Loucy (cell line): ENCODE measurements around the gene NRCAM.

ENCODE experiments used
- H2AFZ ChIP-seq: fragments of 200-600 bp; sonication (generic); 2 replicates; pipeline ENCODE4 v1.6.0; 2016; ENCODE audit warnings: antibody characterized with exemption, mild to moderate bottlenecking, low read length, moderate library complexity
- H3F3A ChIP-seq: fragments of 200-600 bp; 2 replicates; pipeline ENCODE4 v1.6.0; 2016; ENCODE audit warnings: antibody characterized with exemption, low read depth, mild to moderate bottlenecking
- H3K27me3 ChIP-seq: fragments of 200-600 bp; sonication (generic); 2 replicates; pipeline ENCODE4 v1.6.1; 2014; ENCODE audit warnings: low read length, mild to moderate bottlenecking; ENCODE audit not compliant: insufficient read depth, poor library complexity, severe bottlenecking
- H3K36me3 ChIP-seq: fragments of 200-600 bp; sonication (generic); 2 replicates; pipeline ENCODE4 v1.6.1; 2016; ENCODE audit warnings: low read length; ENCODE audit not compliant: insufficient read depth
- H3K4me1 ChIP-seq: fragments of 200-600 bp; sonication (generic); 2 replicates; pipeline ENCODE4 v1.5.1; 2014; ENCODE audit warnings: low read length, mild to moderate bottlenecking; ENCODE audit not compliant: insufficient read depth, poor library complexity, severe bottlenecking
- H3K4me2 ChIP-seq: fragments of 200-600 bp; sonication (generic); 2 replicates; pipeline ENCODE4 v1.6.0; 2014; ENCODE audit warnings: antibody characterized with exemption, low read length, low read depth, mild to moderate bottlenecking; ENCODE audit not compliant: poor library complexity, severe bottlenecking
- H3K4me3 ChIP-seq: fragments of 200-600 bp; sonication (generic); 2 replicates; pipeline ENCODE4 v1.5.1; 2014; ENCODE audit warnings: low read length, mild to moderate bottlenecking, mixed read lengths; ENCODE audit not compliant: poor library complexity, severe bottlenecking
- H3K79me2 ChIP-seq: fragments of 200-600 bp; sonication (generic); 2 replicates; pipeline ENCODE4 v1.6.1; 2014; ENCODE audit warnings: low read length; ENCODE audit not compliant: insufficient read depth
- H3K9ac ChIP-seq: fragments of 200-600 bp; sonication (generic); 2 replicates; pipeline ENCODE4 v1.6.0; 2014; ENCODE audit warnings: mild to moderate bottlenecking, low read depth, low read length, moderate library complexity; ENCODE audit not compliant: poor library complexity, severe bottlenecking
- H3K9me2 ChIP-seq: fragments of 200-600 bp; sonication (generic); replicated peaks from 2 replicates; pipeline ENCODE4 v1.6.1; 2016; ENCODE audit warnings: low read depth, low read length, mixed read lengths
- H3K9me3 ChIP-seq: fragments of 200-600 bp; sonication (generic); 2 replicates; pipeline ENCODE4 v1.6.1; 2014; ENCODE audit warnings: mild to moderate bottlenecking, antibody characterized with exemption, low read length, low read depth; ENCODE audit not compliant: insufficient read depth
- H4K20me1 ChIP-seq: fragments of 200-600 bp; sonication (generic); 2 replicates; pipeline ENCODE4 v1.6.0; 2014; ENCODE audit warnings: antibody characterized with exemption, low read length, mild to moderate bottlenecking; ENCODE audit not compliant: insufficient read depth, poor library complexity, severe bottlenecking
- EZH2phosphoT487 ChIP-seq: fragments of 200-600 bp; IDR thresholded peaks from 2 replicates; pipeline ENCODE4 v1.6.1; 2018; ENCODE audit warnings: antibody characterized with exemption, mild to moderate bottlenecking, moderate library complexity, borderline replicate concordance
- TF ChIP-seq, protein P1 (sequence below): fragments of 200-600 bp; sonication (generic); conservative IDR thresholded peaks from 2 replicates; pipeline ENCODE4 v1.5.1; 2014; ENCODE audit warnings: mild to moderate bottlenecking, antibody characterized with exemption, low read length

Gene NRCAM

DNA sequence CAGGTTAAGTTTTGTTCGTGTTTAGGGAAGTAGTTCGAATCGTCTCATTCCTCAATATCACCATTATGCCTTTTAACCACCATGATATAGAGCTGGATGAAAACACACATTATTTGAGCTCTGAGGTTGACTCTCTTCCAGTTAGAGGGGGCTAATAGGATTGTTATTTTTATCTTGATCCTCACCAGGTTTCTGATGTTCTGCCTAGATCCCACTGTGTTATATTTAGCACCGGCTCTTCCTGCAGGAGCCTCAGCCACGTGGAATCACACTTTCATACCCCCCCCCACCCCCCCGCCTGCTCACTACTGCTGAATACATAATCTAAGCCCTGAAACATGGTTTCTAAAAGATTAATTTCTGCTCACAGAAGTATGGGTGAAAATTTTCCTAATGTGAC lies 88.3 kb downstream of the NRCAM start:
- Histone ChIP-seq H3K4me2 (no peak overlapping the region), H3K79me2 (no peaks in the 10 kb centered on the region), H4K20me1 (no peaks in the 10 kb centered on the region), H3K9me3 (no peaks in the 10 kb centered on the region), H3K4me1 (no peaks in the 10 kb centered on the region), H3K9ac (no peak overlapping the region), H3K9me2 (0 out of 2 replicates have a peak, but pooled peaks cover 3% of the 10 kb centered on the region), H3F3A (no peaks in the 10 kb centered on the region), H2AFZ (no peak overlapping the region), H3K36me3 (no peaks in the 10 kb centered on the region), H3K27me3 (no peaks in the 10 kb centered on the region), H3K4me3 (no peak overlapping the region)
- TF ChIP-seq, protein P1, sequence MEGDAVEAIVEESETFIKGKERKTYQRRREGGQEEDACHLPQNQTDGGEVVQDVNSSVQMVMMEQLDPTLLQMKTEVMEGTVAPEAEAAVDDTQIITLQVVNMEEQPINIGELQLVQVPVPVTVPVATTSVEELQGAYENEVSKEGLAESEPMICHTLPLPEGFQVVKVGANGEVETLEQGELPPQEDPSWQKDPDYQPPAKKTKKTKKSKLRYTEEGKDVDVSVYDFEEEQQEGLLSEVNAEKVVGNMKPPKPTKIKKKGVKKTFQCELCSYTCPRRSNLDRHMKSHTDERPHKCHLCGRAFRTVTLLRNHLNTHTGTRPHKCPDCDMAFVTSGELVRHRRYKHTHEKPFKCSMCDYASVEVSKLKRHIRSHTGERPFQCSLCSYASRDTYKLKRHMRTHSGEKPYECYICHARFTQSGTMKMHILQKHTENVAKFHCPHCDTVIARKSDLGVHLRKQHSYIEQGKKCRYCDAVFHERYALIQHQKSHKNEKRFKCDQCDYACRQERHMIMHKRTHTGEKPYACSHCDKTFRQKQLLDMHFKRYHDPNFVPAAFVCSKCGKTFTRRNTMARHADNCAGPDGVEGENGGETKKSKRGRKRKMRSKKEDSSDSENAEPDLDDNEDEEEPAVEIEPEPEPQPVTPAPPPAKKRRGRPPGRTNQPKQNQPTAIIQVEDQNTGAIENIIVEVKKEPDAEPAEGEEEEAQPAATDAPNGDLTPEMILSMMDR = no peak
- no peak for TF ChIP-seq EZH2phosphoT487

DNA sequence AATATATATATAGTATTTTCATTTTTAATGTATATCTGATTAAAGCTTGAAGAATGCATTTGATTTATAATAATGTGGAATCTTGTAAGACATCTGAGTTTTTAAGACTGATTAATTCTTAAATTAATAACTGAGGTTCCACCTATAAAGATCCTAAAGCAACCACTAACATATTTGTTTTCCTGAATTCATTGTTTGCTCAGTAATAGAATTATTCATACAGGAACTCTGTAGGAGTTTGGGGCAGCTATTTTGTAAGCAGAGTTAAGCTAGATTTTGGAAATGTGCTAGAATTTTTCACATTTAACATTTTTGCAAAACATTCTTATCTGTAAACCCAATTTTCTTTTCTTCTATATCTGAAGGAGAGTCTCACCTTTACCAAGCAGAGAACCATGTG lies 88.9 kb downstream of the NRCAM start:
- TF ChIP-seq, protein P1 = no peak
- TF ChIP-seq EZH2phosphoT487 = no peak
- Histone ChIP-seq H3K9me3 (no peaks in the 10 kb centered on the region), H3F3A (no peaks in the 10 kb centered on the region), H3K36me3 (no peaks in the 10 kb centered on the region), H3K9me2 (0 out of 2 replicates have a peak, but pooled peaks cover 3% of the 10 kb centered on the region), H4K20me1 (no peaks in the 10 kb centered on the region), H2AFZ (no peak overlapping the region), H3K27me3 (no peaks in the 10 kb centered on the region), H3K79me2 (no peaks in the 10 kb centered on the region), H3K9ac (no peak overlapping the region), H3K4me3 (no peak overlapping the region), H3K4me2 (no peak overlapping the region), H3K4me1 (no peaks in the 10 kb centered on the region)

DNA sequence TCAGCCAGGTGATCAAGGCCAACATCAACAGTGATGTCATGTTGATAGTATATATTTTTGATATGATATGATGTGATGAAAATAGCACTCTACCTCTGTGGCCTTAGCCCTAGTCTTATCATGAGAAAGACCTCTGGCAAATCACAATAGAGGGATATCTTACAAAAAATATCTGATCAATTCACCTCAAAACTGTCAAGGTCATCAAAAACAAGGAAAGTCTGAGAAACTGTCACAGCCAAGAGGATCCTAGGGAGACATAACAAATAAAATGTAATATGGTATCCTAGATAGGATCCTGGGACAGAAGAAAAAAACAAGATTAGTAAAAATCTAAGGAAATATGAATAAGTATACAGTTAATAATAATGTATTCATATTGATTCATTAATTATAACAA lies 92.6 kb downstream of the NRCAM start:
- Histone ChIP-seq H3K4me3 (no peak overlapping the region), H3K4me1 (no peaks in the 10 kb centered on the region), H2AFZ (no peak overlapping the region), H3F3A (no peaks in the 10 kb centered on the region), H3K9me3 (no peaks in the 10 kb centered on the region), H4K20me1 (no peaks in the 10 kb centered on the region), H3K9me2 (0 out of 2 replicates have a peak, but pooled peaks cover 3% of the 10 kb centered on the region), H3K4me2 (no peak overlapping the region), H3K36me3 (no peaks in the 10 kb centered on the region), H3K27me3 (no peaks in the 10 kb centered on the region), H3K79me2 (no peaks in the 10 kb centered on the region), H3K9ac (no peak overlapping the region)
- TF ChIP-seq, protein P1 = no peak
- no peak for TF ChIP-seq EZH2phosphoT487
